ENCODE measurements around the gene SLC37A2. TPM values are rescaled to one million over a fixed set of nuclear protein-coding genes. Genes with fewer than 3 reads are reported as not detected.

The SLC37A2 gene
- total RNA-seq, 1 experiment from 2014 or later = 9.9 TPM

DNA sequence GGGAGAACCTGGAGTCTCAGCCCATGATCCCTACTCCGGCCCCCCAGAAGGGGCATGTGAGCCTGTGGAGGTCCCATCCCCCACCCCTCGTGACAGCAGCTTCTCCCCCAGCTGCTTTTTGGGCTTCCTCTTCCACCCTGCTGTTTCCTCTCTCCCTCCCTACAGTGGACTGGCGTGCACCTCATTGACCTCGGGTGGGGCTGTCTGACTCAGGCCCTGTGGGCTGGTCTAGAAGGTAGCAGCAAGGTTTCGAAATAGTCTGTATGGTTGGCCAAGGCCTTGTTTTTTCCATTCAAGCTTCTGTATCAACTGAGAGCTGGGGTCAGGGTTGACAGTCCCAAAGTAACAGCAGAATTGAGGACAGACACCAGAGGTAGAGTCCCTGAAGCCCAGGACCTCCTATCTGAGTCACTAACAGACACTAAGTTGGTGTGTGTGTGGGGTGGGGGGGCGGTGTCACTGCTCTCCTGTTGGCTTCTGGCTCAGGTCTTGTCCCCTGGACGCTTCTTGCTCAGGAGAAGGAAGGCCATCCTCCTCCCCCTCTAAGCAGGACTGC lies 7.7 kb downstream of the SLC37A2 start:
- peak; percentile 83 for DNase-seq (ENCODE audit: low read depth)

DNA sequence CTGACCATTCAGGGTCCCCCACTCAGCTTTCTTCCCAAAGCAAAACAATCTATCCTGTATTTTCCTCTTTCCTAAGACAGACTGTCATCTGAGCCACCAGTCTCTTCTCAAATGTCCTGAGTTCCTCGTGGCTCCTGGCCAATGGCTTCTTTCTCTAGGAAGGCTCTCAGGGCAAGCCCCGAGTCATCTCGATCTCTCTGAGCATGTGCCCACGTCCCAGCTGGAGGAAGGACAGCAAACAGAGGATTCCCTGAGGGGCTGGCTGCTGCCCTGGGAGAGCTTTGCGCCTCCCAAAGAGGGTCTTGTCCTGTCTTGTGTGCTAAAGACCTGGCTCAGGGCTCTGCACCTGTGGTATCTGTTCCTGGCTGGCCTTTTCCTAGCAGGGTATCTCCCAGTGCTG lies 8.3 kb downstream of the SLC37A2 start:
- DNase-seq (ENCODE audit: low read depth) = peak; percentile 21

DNA sequence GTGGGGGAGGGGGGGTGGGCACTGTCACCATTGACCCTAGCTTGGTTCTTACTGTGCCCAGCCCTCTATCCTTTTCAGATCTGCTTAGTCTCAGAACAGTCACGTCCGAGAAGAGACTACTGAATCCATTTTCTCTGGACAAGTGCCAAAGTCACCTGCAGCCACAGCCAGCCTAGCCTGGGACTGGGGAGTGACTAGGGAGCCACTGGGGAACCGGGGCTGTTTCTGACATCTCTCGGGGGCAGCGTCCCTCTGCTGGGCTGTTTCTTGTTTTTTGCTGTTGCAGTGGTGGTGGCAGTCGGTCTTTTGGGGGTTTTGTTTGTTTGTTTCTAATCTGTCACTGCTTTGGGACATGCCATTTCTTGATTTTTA lies 8.7 kb downstream of the SLC37A2 start:
- no peak for DNase-seq (ENCODE audit: low read depth)

DNA sequence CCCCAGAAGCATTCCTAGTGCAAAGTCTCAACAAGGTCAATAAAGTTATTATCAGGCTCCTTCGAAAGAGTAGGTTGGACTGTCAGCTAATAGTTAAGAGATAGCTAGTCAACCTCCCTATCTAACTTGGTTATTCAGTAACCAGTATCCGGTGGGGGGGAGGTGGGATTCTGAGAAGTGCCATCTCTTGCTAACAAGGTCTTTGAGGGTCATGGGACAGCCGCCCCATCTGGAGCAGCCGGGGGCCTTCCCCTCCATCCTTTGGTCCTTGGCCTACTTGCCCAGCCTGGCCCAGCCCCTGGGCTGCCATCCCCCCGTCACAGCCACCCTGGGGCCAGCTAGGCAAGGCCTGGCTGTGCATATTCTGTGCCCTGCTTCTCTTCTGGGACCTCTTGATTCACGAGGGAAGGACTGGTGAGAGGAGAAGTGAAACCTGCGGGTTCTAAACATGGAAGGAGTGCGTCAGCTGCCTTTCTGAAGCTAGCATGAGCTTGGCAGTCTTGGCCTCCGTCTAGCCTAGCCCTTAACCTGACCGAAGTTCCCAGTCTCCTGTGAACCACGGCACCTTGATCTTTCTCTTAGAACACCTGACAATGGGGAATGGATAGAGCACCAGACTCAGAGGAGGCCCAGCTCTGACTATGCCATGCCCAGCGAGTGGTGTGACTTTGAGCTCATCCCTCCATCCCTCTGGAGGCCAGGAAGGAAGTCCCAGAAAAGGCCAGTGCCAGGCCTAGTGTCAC lies 9.3 kb downstream of the SLC37A2 start:
- DNase-seq (ENCODE audit: low read depth) = no peak

- DNase-seq (ENCODE audit: low read depth) = no peak
Measured at GRCh38 chr11:125072961-125073590, 10.0 kb downstream of the SLC37A2 start.

GRCh38 chr11:125073616-125074483 lies 10.7 kb downstream of the SLC37A2 start:
- DNase-seq (ENCODE audit: low read depth) = no peak

GRCh38 chr11:125074511-125075241 lies 11.6 kb downstream of the SLC37A2 start:
- no peak for DNase-seq (ENCODE audit: low read depth)

GRCh38 chr11:125075242-125075625 lies 12.1 kb downstream of the SLC37A2 start:
- no peak for DNase-seq (ENCODE audit: low read depth)

DNA sequence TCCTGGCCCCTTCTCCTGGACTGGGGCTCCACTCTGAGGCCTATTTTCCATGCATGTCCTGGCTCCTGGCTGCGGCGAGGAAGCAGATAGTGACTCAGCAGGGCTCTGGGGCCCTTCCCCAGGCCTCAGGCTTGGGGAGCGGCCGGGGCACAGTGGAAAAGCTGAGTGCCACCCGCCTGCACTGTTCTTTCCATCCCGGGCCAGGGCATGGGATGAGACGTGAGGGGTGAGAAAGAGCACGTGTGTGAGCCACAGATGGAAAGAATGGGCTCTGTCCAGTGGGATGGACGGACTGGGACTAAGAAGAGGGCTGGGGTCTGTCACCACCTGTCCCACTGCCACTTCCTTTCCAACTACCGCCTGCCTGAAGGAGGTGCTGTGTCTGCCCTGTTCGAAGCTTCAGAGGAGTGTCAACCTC lies 12.8 kb downstream of the SLC37A2 start:
- no peak for DNase-seq (ENCODE audit: low read depth)

- DNase-seq (ENCODE audit: low read depth) = no peak
Measured at GRCh38 chr11:125076378-125076945, 13.4 kb downstream of the SLC37A2 start.

DNA sequence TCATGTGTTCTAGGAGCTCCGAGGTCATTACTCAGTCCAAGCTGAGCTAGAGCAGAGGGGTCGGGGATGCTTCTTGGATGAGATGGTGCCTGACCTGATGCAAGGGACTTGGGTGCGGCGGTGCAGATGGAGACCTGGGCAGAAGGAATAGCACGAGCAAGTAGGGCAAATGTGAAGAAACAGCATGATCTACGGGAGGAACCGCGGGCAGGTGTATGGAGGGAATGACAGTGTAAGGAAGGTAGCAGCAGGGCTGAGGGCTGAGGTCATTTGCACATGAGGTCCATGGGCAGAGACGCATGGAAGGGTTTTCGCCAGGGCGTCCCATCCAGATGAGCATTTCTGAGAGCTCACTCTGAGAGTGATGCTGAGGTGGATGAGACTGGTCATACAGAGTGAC lies 14.9 kb downstream of the SLC37A2 start:
- DNase-seq (ENCODE audit: low read depth) = no peak

DNA sequence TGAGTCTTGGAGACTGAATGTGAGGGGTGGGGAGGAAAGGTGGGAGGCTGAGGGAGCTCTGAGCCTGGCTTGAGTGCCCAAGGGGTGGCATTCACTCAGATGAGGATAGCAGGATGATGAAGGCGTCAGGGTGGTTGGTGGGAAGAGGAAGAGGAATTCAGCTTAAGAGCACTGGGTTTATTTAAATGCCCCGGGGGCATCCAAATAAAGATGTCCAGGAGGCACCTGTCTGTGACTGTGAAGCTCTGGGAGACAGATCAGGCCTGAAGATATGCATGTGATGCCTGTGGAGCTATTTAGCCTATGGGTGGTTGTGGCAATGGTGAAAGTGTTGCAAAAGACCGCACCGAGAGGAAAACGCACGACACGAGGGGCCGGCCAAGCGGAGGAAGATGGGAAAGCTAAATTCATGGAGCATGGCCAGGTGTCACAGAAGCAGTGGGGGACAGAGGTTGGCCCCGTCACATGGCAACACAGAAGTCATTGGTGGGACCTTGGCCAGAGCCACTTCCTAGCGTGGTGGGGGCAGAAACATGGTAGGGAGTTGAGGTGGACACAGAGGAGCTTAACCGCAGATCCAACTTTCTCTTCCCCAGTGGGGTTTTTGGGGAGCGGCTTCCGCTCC lies 15.5 kb downstream of the SLC37A2 start:
- DNase-seq (ENCODE audit: low read depth) = peak; percentile 8

GRCh38 chr11:125079151-125079877 lies 16.2 kb downstream of the SLC37A2 start:
- peak; percentile 74 for DNase-seq (ENCODE audit: low read depth)

GRCh38 chr11:125079878-125080530 lies 16.9 kb downstream of the SLC37A2 start:
- no peak for DNase-seq (ENCODE audit: low read depth)

DNA sequence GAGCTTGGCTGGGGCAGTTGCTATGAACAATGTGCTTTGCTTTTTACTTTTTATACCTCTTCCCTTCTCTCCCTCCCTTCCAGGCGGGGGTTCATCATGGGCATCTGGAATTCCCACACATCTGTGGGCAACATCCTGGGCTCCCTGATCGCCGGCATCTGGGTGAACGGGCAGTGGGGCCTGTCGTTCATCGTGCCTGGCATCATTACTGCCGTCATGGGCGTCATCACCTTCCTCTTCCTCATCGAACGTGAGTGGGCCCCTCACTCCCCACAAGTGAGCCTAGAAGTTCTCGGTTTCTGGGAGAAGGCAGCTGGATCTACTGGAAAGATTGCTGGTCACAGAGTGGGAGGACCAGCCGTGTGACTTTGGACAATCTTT lies 17.4 kb downstream of the SLC37A2 start:
- no peak for DNase-seq (ENCODE audit: low read depth)

- no peak for DNase-seq (ENCODE audit: low read depth)
Measured at GRCh38 chr11:125081098-125081798, 18.1 kb downstream of the SLC37A2 start.

- DNase-seq (ENCODE audit: low read depth) = no peak
Measured at GRCh38 chr11:125082040-125082439, 18.9 kb downstream of the SLC37A2 start.

- DNase-seq (ENCODE audit: low read depth) = peak; percentile 80
Measured at GRCh38 chr11:125082611-125083311, 19.7 kb downstream of the SLC37A2 start.
